Spleen (tissue), 7 donors: ENCODE measurements around the gene NIT2.

Experiments used
- CTCF ChIP-seq, 11 experiments: fragments of 200-600 bp in 7 of 11; fragments of 450-650 bp in 4 of 11; sonication (generic) in 4 of 11; IDR thresholded peaks in 8 of 11; conservative IDR thresholded peaks in 3 of 11; 1 replicate in 7 of 11; 2 replicates in 4 of 11; pipeline versions ENCODE4 v1.4.0 to v1.8.0; 2016 to 2021; ENCODE audit warnings: antibody characterized with exemption in 11 of 11, inconsistent platforms in 4 of 11, mild to moderate bottlenecking in 1 of 11
- POLR2A ChIP-seq, 3 donors: fragments of 450-650 bp; IDR thresholded peaks; one replicate each; pipeline ENCODE4 v1.5.1; 2017; ENCODE audit warnings: antibody characterized with exemption in 3 of 3, mild to moderate bottlenecking in 1 of 3
- POLR2AphosphoS5 ChIP-seq, 3 donors: sonication (generic); formaldehyde crosslinking; IDR thresholded peaks; one replicate each; pipeline ENCODE4 v1.5.1; 2017; ENCODE audit warnings: antibody characterized with exemption in 3 of 3
- donor health status: DM: no; HTN: no; CAD: no; lungs with moderate emphysema.
- donor health status: DM: no; HTN: no; CAD: no.
- donor health status: DM: no; HTN: no; CAD: no.

- TF ChIP-seq CTCF (IDR thresholded peaks at IDR 0.05 in 8 of 11, conservative IDR thresholded peaks at IDR 0.05 in 3 of 11) (no peak), POLR2A (IDR thresholded peaks at IDR 0.05) (no peak), POLR2AphosphoS5 (IDR thresholded peaks at IDR 0.05) (no peak)
Measured at GRCh38 chr3:100352296-100353231, 18.0 kb downstream of the NIT2 start.
